Measurements from ENCODE around the gene OR4D2. TPM values are rescaled to one million over a fixed set of nuclear protein-coding genes. Genes with fewer than 3 reads are reported as not detected.

The OR4D2 gene
- total RNA-seq, 1 donor from 2014 or later = not detected

GRCh38 chr17:58184308-58184985 is 17.7 kb downstream of the OR4D2 start:
- peak; percentile 27 for DNase-seq (ENCODE audit: low spot score)
- H3K27ac Mint-ChIP-seq = peak overlapping the region; percentile 17

DNA sequence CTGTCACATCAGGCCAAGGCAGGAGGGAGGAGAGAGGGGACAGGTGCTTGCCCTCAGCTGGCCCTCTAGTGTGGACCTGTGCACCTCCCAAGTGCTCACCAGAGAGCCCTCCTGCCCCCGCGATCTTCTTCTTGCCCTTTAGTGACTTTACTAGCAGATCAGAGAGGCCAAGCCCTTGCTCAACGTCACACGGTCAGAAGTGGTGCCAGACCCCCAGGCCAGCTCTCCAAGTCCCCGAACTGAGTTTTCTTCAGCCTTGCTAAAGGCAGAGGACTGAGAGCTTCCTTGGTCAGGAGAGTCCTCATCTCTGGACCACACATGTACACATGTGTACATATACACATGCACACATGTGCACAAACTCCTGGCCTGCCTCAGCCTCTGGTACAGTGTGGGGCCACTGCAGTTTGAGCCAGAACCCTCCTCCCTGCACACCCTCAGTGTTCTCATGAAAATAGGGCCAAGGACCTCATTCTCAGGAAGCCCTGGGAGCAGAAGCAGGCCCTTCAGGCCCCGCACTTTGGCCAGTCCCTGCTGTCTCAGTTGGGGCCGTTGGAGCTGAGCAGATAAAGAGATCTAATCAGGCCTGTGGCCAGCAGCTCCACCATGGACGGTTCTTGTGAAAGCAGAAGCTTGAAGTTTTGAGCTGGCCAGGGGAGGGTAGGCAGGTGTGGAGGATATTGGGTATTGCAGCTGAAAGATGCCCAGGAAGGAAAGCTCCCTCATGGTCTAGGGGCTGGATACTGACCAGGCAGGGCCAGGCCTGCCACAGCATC is 18.4 kb downstream of the OR4D2 start:
- peaks cover 8% of the 10 kb centered on the region for H3K27me3 Mint-ChIP-seq (ENCODE audit: insufficient read depth, low read depth)
- H3K4me1 ChIP-seq = no peaks in the 10 kb centered on the region
- peaks cover 5% of the 10 kb centered on the region for H3K27me3 ChIP-seq
- H3K9me3 Mint-ChIP-seq = no peaks in the 10 kb centered on the region
- H3K27ac Mint-ChIP-seq = no peak overlapping the region
- H2AFZ ChIP-seq (replicated peaks) = no peak overlapping the region
- DNase-seq (ENCODE audit: low spot score) = no peak
- no peak for TF ChIP-seq EZH2phosphoT487 (IDR thresholded peaks at IDR 0.05)
- TF ChIP-seq, protein P1, sequence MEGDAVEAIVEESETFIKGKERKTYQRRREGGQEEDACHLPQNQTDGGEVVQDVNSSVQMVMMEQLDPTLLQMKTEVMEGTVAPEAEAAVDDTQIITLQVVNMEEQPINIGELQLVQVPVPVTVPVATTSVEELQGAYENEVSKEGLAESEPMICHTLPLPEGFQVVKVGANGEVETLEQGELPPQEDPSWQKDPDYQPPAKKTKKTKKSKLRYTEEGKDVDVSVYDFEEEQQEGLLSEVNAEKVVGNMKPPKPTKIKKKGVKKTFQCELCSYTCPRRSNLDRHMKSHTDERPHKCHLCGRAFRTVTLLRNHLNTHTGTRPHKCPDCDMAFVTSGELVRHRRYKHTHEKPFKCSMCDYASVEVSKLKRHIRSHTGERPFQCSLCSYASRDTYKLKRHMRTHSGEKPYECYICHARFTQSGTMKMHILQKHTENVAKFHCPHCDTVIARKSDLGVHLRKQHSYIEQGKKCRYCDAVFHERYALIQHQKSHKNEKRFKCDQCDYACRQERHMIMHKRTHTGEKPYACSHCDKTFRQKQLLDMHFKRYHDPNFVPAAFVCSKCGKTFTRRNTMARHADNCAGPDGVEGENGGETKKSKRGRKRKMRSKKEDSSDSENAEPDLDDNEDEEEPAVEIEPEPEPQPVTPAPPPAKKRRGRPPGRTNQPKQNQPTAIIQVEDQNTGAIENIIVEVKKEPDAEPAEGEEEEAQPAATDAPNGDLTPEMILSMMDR (IDR thresholded peaks at IDR 0.05) = no peak
- no peak for TF ChIP-seq EZH2 (IDR thresholded peaks at IDR 0.05)
- H3K36me3 ChIP-seq = no peaks in the 10 kb centered on the region
- H3K4me3 ChIP-seq = no peak overlapping the region
- no peak overlapping the region for H3K4me2 ChIP-seq
- H3K4me1 Mint-ChIP-seq = peaks cover 7% of the 10 kb centered on the region
- no peaks in the 10 kb centered on the region for H3K36me3 Mint-ChIP-seq
- no peaks in the 10 kb centered on the region for H3K79me2 ChIP-seq (ENCODE audit: low read depth)
- no peaks in the 10 kb centered on the region for H3F3A ChIP-seq (ENCODE audit: low read depth)
- no peaks in the 10 kb centered on the region for H4K20me1 ChIP-seq (ENCODE audit: low read depth)
- H3K4me3 Mint-ChIP-seq = no peak overlapping the region
- H3K9me3 ChIP-seq (ENCODE audit: low read depth) = no peaks in the 10 kb centered on the region
- no peak overlapping the region for H3K27ac ChIP-seq
- H3K9ac ChIP-seq = no peak overlapping the region

More at GRCh38 chr17:58184308-58184985, 17.7 kb downstream of the OR4D2 start:
- Histone ChIP-seq H3K27me3 (peaks cover 5% of the 10 kb centered on the region), H3K9ac (no peak overlapping the region), H3K9me3 (ENCODE audit: low read depth) (no peaks in the 10 kb centered on the region), H3K4me2 (no peak overlapping the region), H3K36me3 (no peaks in the 10 kb centered on the region), H4K20me1 (ENCODE audit: low read depth) (no peaks in the 10 kb centered on the region), H3K27ac (no peak overlapping the region), H3K4me3 (no peak overlapping the region), H2AFZ (replicated peaks) (no peak overlapping the region), H3K4me1 (no peaks in the 10 kb centered on the region), H3K79me2 (ENCODE audit: low read depth) (no peaks in the 10 kb centered on the region), H3F3A (ENCODE audit: low read depth) (no peaks in the 10 kb centered on the region)
- Mint-ChIP-seq H3K9me3 (no peaks in the 10 kb centered on the region), H3K4me1 (peaks cover 7% of the 10 kb centered on the region), H3K27me3 (ENCODE audit: insufficient read depth, low read depth) (peaks cover 8% of the 10 kb centered on the region), H3K4me3 (no peak overlapping the region), H3K36me3 (no peaks in the 10 kb centered on the region)
- TF ChIP-seq EZH2 (IDR thresholded peaks at IDR 0.05) (no peak), EZH2phosphoT487 (IDR thresholded peaks at IDR 0.05) (no peak)
- TF ChIP-seq, protein P1 (IDR thresholded peaks at IDR 0.05) = no peak

- H3K36me3 Mint-ChIP-seq = no peaks in the 10 kb centered on the region
- H4K20me1 ChIP-seq (ENCODE audit: low read depth) = no peaks in the 10 kb centered on the region
- no peak overlapping the region for H3K4me3 ChIP-seq
- no peaks in the 10 kb centered on the region for H3K4me1 ChIP-seq
- no peak overlapping the region for H3K27ac Mint-ChIP-seq
- DNase-seq (ENCODE audit: low spot score) = no peak
- no peaks in the 10 kb centered on the region for H3F3A ChIP-seq (ENCODE audit: low read depth)
- H3K9ac ChIP-seq = no peak overlapping the region
- no peak overlapping the region for H2AFZ ChIP-seq (replicated peaks)
- H3K4me1 Mint-ChIP-seq = peaks cover 7% of the 10 kb centered on the region
- TF ChIP-seq EZH2phosphoT487 (IDR thresholded peaks at IDR 0.05) = no peak
- TF ChIP-seq, protein P1 (IDR thresholded peaks at IDR 0.05) = no peak
- TF ChIP-seq EZH2 (IDR thresholded peaks at IDR 0.05) = no peak
- no peaks in the 10 kb centered on the region for H3K9me3 ChIP-seq (ENCODE audit: low read depth)
- H3K27ac ChIP-seq = no peak overlapping the region
- H3K9me3 Mint-ChIP-seq = no peaks in the 10 kb centered on the region
- H3K27me3 ChIP-seq = peaks cover 5% of the 10 kb centered on the region
- H3K4me2 ChIP-seq = no peak overlapping the region
- H3K79me2 ChIP-seq (ENCODE audit: low read depth) = no peaks in the 10 kb centered on the region
- no peak overlapping the region for H3K4me3 Mint-ChIP-seq
- H3K27me3 Mint-ChIP-seq (ENCODE audit: insufficient read depth, low read depth) = peaks cover 11% of the 10 kb centered on the region
- no peaks in the 10 kb centered on the region for H3K36me3 ChIP-seq
These were observed 19.8 kb downstream of the OR4D2 start for GRCh38 chr17:58186591-58186990.

All from neural progenitor cell (in vitro differentiated cells).